ENCODE data around the gene GINS2. TPM values are rescaled to one million over a fixed set of nuclear protein-coding genes. Genes with fewer than 3 reads are reported as not detected.

GINS2 gene
- total RNA-seq, 1 donor from 2014 or later, result 9.1 TPM

DNA sequence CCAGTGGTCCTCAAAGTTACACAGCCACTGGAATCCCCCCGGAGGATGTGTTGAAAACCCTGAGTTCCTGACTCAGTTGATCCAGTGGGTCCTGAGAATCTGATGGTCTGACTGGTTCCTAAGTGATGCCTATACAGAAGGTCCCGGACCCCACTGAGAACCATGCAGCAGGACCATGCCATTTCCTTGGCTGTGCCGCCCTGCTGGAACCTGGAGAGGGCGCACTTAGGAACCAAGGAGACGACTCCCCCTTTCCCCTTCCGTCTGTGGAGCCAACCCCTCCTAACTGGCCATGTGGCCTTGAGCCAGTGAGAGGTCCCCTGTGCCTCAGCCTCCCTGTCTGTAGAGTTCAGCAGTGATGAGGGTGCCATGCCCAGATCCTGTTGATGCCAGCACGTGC is 40.1 kb upstream of the GINS2 start:
- H3K9me3 Mint-ChIP-seq (ENCODE audit: unreplicated experiment), result no peaks in the 10 kb centered on the region
- no peak overlapping the region for H3K4me3 Mint-ChIP-seq (ENCODE audit: unreplicated experiment)
- H3K36me3 Mint-ChIP-seq (ENCODE audit: low read depth, unreplicated experiment), result no peaks in the 10 kb centered on the region
- H3K27ac Mint-ChIP-seq (ENCODE audit: unreplicated experiment), result no peak overlapping the region
- DNase-seq (ENCODE audit: low spot score), result peak; percentile 37
- peaks cover 10% of the 10 kb centered on the region for H3K27me3 Mint-ChIP-seq (ENCODE audit: unreplicated experiment)
- H3K4me1 Mint-ChIP-seq (ENCODE audit: unreplicated experiment), result peaks cover 4% of the 10 kb centered on the region
- TF ChIP-seq, protein P1, sequence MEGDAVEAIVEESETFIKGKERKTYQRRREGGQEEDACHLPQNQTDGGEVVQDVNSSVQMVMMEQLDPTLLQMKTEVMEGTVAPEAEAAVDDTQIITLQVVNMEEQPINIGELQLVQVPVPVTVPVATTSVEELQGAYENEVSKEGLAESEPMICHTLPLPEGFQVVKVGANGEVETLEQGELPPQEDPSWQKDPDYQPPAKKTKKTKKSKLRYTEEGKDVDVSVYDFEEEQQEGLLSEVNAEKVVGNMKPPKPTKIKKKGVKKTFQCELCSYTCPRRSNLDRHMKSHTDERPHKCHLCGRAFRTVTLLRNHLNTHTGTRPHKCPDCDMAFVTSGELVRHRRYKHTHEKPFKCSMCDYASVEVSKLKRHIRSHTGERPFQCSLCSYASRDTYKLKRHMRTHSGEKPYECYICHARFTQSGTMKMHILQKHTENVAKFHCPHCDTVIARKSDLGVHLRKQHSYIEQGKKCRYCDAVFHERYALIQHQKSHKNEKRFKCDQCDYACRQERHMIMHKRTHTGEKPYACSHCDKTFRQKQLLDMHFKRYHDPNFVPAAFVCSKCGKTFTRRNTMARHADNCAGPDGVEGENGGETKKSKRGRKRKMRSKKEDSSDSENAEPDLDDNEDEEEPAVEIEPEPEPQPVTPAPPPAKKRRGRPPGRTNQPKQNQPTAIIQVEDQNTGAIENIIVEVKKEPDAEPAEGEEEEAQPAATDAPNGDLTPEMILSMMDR (IDR thresholded peaks at IDR 0.05; ENCODE audit: unreplicated experiment), result peak; percentile 38

DNA sequence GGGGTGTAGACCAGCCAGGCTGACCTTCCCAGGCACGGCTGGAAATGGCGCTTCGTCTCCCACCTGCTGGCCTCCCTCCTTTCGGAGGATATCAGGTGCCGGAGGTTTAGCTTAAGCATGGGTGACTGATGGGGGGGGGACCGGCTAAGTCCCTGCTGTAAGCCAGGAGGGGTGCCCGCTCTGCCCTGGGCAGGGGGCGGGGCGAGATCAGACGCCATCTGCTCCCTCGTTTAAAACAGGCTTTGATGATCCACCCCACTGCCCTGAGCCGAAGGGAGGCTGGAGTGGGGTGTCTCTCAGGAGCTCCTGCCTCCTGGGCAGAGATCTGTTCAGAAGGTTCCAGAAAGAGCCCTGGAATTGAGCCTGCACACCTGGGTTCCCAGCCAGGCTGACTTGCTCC is 36.2 kb upstream of the GINS2 start:
- H3K4me1 Mint-ChIP-seq (ENCODE audit: unreplicated experiment), result peaks cover 4% of the 10 kb centered on the region
- H3K9me3 Mint-ChIP-seq (ENCODE audit: unreplicated experiment), result no peaks in the 10 kb centered on the region
- H3K4me3 Mint-ChIP-seq (ENCODE audit: unreplicated experiment), result no peak overlapping the region
- DNase-seq (ENCODE audit: low spot score), result no peak
- TF ChIP-seq, protein P1 (IDR thresholded peaks at IDR 0.05; ENCODE audit: unreplicated experiment), result no peak
- peaks cover 11% of the 10 kb centered on the region for H3K27me3 Mint-ChIP-seq (ENCODE audit: unreplicated experiment)
- H3K36me3 Mint-ChIP-seq (ENCODE audit: low read depth, unreplicated experiment), result no peaks in the 10 kb centered on the region
- no peak overlapping the region for H3K27ac Mint-ChIP-seq (ENCODE audit: unreplicated experiment)

DNA sequence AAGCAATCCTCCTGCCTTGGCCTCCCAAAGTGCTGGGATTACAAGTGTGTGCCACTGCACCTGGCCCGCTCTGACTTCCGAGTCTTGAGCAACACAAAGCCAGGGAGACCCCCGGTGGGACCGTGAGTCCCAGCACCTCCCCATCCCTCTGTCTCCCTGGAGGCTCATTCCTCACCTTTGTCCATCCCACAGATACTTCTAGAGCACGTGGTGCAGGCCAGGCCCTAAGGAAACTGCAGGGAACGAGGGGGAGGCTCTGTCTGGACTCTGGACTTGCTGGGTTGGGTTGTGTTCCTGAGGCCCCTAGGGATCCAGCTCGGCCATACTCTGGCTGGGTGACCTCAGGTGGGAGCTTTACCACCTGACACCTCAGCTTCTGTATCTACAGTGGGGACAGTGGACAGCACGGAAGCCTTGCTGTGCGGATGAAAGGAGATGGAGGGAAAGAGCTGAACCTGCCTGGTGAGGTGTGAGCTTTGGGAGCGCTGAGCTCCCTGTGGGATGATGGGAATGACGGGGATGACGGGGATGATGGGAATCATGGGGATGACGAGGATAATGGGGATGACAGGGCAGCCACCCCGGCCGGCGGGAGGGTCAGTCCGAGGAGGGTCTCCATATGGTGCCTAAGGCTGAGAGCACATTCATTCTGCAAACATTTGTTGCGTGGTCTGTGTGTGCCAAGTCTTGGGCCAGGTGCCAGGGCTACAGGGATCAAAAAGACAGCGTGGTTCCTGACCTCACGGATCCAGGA is 35.5 kb upstream of the GINS2 start:
- Mint-ChIP-seq H3K27ac (ENCODE audit: unreplicated experiment) (no peak overlapping the region), H3K4me3 (ENCODE audit: unreplicated experiment) (no peak overlapping the region), H3K4me1 (ENCODE audit: unreplicated experiment) (no peaks in the 10 kb centered on the region), H3K9me3 (ENCODE audit: unreplicated experiment) (no peaks in the 10 kb centered on the region), H3K36me3 (ENCODE audit: low read depth, unreplicated experiment) (no peaks in the 10 kb centered on the region), H3K27me3 (ENCODE audit: unreplicated experiment) (peaks cover 8% of the 10 kb centered on the region)
- TF ChIP-seq, protein P1 (IDR thresholded peaks at IDR 0.05; ENCODE audit: unreplicated experiment), result no peak
- DNase-seq (ENCODE audit: low spot score), result no peak

DNA sequence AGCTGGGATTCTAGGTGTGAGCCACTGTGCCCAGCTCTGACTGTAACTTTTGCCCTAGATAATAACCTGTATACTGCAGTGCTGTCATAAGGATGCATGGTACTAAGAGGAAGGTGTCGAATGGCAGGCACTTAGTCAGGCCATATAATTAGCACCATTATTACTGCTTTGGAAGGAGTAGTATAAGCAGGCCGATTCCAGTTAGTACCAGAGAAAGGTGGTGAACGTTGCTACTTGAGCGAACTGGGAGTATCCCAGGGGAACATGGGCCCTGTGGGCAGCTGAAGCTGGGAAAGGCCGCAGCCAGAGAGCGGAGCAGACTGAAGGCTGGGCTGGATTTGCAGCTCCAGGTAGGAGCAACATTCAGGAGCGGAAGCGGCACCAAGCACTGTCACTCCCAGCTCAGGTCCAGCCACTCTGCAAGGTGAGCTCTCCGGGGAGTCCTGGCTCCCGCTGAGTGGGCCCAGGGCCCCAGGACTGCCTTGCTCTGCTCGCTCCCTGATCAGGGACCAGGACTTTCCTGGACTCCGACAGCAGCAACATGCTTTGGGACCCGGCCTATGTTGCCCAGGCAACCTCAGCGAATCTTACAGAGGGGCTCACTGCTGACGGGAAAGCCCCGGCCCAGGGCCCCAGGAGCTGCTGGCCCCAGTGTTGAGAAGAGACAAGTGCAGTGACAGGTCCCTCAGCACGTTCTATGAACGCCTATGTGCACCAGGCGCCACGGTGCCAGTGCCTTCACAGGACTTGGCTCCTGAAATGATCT is 33.6 kb upstream of the GINS2 start:
- Mint-ChIP-seq H3K27ac (ENCODE audit: unreplicated experiment) (no peak overlapping the region), H3K36me3 (ENCODE audit: low read depth, unreplicated experiment) (no peaks in the 10 kb centered on the region), H3K4me1 (ENCODE audit: unreplicated experiment) (no peaks in the 10 kb centered on the region), H3K27me3 (ENCODE audit: unreplicated experiment) (peaks cover 8% of the 10 kb centered on the region), H3K4me3 (ENCODE audit: unreplicated experiment) (no peak overlapping the region), H3K9me3 (ENCODE audit: unreplicated experiment) (no peaks in the 10 kb centered on the region)
- TF ChIP-seq, protein P1 (IDR thresholded peaks at IDR 0.05; ENCODE audit: unreplicated experiment), result no peak
- DNase-seq (ENCODE audit: low spot score), result no peak

DNA sequence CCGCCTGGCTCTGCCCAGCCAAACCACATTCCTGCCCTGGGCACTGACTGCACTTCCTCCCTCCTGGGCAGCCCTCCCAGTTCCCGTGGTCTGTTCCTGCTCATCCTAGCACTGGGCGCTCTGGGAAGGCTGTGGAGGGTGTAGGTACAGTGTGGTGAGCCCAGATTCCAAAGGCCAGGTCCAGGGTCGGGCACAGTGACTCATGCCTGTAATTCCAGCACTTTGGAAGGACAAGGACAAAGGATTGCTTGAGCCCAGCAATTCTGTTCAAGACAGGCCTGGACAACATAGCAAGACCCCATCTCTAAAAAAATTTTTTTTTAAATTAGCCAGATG is 31.5 kb upstream of the GINS2 start:
- TF ChIP-seq, protein P1 (IDR thresholded peaks at IDR 0.05; ENCODE audit: unreplicated experiment), result no peak
- H3K27ac Mint-ChIP-seq (ENCODE audit: unreplicated experiment), result no peak overlapping the region
- H3K27me3 Mint-ChIP-seq (ENCODE audit: unreplicated experiment), result peaks cover 8% of the 10 kb centered on the region
- peaks cover 7% of the 10 kb centered on the region for H3K4me1 Mint-ChIP-seq (ENCODE audit: unreplicated experiment)
- no peaks in the 10 kb centered on the region for H3K9me3 Mint-ChIP-seq (ENCODE audit: unreplicated experiment)
- no peak overlapping the region for H3K4me3 Mint-ChIP-seq (ENCODE audit: unreplicated experiment)
- no peaks in the 10 kb centered on the region for H3K36me3 Mint-ChIP-seq (ENCODE audit: low read depth, unreplicated experiment)
- DNase-seq (ENCODE audit: low spot score), result no peak

Data from endothelial cell (in vitro differentiated cells).